ENCODE measurements around the gene SPECC1L.

DNA sequence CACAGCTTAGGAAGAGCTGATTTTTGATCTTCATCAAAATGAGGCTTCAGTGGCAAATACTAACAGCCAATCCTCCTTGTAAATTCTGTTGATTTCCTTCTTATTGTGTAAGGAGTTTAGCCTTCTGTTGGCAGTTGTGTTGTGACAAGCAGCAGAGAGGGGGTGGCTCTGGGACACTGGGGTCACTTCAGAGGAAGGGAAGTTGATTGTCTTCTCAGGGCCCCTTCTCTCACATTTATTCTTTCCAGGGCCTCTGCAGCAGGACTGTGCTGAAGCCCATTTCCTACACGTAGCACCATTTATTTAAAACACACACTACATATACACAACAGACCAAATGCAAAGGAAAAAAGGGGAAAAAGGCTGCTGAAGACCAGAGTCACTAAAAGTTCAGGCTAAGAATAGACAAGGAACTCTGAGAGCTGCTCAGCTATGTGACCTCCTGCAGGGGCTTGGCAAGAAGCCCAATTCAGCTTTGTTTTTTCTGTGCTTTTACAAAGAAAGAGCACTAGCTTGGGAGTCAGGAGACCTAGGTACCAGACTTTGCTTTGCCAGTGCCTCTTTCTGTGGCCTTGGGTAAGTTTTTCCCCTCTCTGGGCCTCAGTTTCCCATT, 196.2 kb downstream of the SPECC1L start:
- TF ChIP-seq, protein P1, sequence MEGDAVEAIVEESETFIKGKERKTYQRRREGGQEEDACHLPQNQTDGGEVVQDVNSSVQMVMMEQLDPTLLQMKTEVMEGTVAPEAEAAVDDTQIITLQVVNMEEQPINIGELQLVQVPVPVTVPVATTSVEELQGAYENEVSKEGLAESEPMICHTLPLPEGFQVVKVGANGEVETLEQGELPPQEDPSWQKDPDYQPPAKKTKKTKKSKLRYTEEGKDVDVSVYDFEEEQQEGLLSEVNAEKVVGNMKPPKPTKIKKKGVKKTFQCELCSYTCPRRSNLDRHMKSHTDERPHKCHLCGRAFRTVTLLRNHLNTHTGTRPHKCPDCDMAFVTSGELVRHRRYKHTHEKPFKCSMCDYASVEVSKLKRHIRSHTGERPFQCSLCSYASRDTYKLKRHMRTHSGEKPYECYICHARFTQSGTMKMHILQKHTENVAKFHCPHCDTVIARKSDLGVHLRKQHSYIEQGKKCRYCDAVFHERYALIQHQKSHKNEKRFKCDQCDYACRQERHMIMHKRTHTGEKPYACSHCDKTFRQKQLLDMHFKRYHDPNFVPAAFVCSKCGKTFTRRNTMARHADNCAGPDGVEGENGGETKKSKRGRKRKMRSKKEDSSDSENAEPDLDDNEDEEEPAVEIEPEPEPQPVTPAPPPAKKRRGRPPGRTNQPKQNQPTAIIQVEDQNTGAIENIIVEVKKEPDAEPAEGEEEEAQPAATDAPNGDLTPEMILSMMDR (IDR thresholded peaks at IDR 0.05), result no peak
- TF ChIP-seq POLR2A (IDR thresholded peaks at IDR 0.05), result no peak
- no peak for TF ChIP-seq POLR2AphosphoS5 (IDR thresholded peaks at IDR 0.05)

All from stomach (tissue), 4 donors.